ENCODE measurements around the gene PSEN2.
"Not testable (repeated sequence)": the region's sequence is repeated elsewhere in the genome, so short reads cannot be mapped to it uniquely, and the experiment has no call there.

The PSEN2 gene

DNA sequence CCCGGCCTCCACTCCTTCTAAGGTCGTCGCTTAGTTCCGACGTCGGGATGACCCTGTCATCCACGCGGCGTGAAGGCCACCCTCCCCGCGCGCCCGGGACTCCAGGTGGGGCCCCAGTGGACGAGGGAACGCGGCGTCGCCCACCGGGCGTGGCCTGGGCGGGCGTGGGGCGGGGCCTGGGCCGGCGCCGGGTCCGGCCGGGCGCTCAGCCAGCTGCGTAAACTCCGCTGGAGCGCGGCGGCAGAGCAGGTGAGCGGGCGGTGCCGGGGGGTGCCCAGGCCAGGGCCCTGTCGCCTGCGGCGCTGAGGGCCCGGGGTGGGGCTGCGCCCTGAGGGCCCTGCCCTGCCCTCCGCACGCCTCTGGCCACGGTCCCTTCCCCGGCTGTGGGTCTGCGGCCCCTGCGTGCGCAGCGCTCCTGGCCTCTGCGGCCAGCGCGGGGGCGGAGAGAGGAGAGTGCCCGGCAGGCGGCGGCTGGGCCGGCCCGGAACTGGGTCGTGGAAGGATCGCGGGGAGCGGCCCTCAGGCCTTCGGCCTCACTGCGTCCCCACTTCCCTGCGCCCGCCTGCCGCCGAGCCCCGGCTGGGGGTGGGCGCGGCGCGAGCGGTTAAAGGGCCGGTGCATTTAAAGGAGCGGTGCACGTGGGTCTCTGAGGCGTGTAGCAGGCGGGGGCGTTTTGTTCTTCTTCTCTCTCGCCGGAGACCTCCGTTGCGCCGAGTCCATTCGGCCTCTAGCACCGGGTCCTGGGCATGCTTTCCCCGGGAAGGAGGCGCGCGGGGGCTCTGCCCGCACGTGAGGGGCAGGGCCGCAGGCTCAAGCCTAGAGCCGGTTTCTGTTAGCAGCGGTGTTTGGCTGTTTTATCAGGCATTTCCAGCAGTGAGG lies at the start of gene PSEN2:
Gene PSEN2 (plus strand): TSS at position 216 of the 879 bp plus-strand sequence. CDS start 11,292 bp downstream, outside the sequence.
- no peak for DNase-seq (ENCODE audit: low read depth)

DNA sequence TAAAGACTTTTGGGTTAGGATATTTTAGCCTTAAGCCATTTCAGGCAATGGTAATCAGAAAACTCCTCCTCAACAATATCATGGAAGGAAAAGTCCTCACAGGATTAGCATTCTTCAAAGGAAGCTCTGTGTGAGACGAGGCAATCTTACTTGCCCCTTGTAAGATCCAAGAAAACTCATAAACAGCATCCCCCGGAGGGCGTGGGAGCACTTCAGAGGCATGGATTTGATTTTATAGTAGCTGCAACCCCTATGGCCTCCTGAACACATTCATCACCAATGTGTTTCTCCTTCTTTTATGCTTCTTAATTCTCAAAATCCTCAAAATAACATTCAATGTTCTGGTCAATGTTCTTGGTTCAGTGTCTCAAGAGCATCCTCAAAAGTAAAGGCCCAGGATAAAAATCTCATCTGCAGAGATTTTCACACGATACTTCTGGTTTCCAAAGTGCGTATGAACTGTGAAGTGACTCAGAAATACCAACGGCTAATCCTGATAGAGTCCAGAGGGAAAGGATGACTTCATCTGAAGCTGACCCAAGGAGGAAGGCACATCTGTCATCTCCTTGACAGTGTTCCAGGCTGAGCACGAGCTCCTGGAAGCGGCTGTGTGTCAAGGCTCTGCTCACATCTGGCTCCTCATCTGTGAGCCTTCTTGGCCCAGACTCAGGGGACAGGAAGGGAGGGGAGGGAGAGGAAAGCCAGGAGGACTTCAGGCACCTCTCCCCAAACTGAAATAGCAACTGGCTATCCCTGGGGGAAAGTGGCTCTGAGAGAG lies 49.3 kb upstream of the PSEN2 start:
- peak; percentile 90 for DNase-seq (ENCODE audit: low read depth)

DNA sequence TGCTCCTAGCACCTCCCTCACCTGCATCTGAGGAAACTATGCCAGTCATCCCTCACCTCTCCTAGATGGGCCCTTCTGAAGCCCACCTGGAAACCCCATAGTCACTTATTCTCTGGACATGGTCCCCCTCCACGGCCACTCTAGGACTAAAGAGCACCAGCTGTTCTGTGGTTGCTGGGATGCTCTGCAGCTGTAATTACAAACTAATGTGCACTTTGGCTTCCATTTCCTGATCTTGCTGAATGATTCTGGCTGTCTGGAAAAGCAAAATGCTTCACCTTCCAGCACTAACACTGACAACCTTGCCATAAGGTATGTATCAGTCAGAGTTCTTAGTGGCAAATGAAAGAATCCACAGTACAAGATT lies 48.7 kb upstream of the PSEN2 start:
- no peak for DNase-seq (ENCODE audit: low read depth)

DNA sequence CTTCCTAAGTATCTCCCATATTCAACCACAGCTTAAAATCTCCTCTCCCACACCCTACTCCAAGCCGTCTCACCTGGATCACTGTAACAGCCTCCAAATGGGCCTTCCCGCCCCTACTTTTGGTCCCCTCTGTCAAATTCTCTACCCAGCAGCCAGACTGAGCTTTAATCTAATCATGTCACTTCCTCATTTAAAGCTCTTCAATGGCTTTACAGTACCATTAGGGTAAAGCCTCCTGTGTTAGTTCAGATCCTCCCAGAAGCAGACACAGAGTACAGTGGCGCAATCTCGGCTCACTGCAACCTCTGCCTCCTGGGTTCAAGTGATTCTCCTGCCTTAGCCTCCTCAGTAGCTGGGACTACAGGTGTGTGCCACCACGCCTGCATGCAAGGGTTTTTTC lies 46.8 kb upstream of the PSEN2 start:
- no peak for DNase-seq (ENCODE audit: low read depth)

DNA sequence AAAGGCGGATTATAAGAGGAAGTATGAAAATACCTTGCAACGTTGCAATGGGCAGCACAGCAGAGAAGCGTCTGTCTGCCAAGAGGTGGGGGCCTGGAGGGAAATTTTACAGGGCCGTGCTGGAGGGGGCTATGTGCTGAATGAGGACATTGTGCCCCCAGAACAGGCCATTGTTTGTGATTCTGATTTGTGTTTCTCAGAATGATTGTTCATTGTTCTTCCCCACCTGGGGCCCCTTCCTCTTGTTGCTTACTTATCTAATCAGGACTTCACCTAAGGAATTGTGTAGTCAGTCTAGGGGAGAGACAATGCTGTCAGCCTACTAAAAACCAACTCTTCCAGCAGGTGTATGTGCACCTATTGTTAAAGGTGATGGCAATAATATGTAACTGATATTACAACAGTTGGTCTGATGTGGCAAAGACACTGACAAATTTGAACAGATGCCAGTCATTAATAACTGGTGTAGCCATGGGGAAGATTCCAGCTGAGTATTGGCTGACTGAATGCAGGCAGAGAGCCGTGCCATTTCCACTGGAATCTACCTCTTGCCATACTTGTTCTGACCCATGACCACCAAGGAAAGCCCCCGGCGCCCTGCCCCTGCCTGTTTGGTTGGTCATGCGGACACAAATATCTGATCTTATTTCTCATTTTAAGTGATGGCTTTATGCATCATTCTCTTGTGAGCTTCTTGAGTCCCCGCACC lies 45.2 kb upstream of the PSEN2 start:
- no peak for DNase-seq (ENCODE audit: low read depth)

DNA sequence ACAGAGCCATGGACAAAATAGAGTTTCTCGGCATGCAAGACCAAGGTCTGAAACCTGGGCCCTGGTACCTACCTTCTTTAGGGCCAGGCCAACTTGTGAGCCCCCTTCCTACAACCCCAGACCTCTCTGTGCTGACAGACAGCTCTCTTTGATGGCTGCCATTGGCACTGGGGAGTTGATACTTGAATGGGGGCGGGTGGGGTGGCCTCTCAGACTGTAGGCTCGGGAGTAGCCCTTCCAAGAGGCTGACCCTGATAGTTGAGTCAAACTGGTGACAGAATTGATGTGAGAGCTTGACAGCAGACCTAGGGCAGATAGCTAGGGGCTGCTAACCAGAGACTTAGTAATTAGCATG lies 44.7 kb upstream of the PSEN2 start:
- DNase-seq (ENCODE audit: low read depth), result no peak

DNA sequence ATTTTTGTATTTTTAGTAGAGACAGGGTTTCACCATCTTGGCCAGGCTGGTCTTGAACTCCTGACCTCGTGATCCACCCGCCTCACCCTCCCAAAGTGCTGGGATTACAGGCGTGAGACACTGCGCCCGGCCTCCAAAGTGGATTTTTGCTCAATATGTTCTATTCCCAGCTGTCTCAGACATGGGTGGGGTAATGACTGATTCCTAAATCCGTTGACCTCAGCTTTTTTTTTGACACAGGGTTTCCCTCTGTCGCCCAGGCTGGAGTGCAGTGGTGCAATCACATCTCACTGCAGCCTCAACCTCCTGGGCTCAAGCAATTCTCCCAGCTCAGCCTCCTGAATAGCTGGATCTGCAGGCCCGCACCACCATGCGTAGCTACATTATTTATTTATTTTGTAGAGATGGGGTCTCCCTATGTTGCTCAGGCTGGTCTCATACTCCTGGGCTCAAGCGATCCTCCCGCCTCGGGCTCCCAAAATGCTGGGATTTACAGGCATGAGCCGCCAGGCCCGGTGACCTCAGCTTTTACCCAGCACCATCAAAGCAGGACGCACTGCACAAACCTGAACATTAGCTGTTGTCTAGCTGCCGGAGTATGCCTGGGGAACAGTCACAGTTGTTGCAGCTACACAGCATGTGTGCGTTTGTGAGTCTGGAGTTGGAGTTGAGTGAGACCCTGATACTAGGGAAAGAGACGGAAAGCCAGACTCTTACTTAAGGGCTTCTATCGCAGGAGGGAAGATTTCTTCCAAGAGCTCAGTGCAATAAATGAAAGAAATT lies 43.7 kb upstream of the PSEN2 start:
- DNase-seq (ENCODE audit: low read depth), result no peak

DNA sequence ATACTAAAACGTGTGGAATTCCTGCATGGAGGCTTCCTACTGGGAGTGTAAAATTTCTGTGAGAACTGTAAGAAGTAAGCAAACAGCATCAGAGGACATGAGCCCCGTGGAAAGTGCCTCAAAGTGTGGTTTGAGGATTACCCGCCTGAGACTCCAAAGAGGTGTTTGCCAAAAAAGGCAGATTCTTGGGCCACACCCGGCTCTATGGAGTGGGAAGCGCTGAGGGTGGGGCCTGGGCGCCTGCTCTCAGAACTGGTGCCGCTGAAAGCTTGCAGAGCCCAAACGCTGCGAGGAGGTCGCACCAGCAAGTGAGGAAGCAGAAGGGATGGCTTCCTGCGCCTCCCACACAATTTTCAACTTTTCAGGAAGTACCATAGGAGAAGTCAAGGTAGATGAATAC lies 43.0 kb upstream of the PSEN2 start:
- DNase-seq (ENCODE audit: low read depth), result no peak

DNA sequence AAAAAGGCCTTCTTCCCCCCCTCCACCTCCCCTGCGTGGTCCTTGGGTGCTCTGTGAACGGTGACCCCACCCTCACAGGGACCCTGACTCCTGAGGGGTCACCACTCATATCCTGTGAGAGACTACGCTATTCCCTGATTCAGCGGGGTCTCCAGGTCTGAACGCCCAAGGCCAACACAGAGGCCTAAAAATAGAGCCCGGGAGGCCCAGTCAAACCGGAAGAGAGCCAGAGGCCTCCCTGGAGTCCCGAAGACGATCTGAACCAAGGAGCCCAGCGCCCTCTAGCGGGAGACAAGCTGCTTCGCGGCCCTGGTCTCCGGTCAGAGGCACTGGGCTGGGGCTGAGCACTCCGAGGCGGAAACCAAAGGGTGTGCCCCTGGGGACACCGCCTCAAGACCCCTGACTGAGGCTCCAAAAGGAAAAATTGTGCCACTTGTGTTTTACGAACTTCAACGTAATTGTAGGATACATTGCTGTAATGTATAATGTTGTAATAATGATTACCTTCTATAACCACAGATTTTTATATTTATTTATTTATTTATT lies 42.4 kb upstream of the PSEN2 start:
- peak; percentile 81 for DNase-seq (ENCODE audit: low read depth)

DNA sequence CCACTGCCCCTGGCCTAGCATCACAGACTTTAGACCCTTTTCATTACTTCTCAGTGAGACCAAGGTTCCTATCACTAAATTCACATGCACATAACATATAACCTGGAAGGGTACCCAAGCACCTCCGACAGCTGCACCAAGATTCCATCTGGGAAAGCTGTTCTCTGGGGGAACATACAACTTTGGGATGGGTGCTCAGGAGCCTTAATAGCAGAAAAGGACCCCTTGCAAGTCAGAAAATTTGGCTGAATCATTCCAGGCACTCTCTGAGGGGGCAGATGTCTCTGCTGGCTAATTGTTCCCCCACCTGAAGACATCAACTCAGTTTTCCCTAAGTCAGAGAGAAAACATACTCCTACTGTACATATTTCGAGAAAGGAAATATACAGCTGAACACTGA lies 41.3 kb upstream of the PSEN2 start:
- no peak for DNase-seq (ENCODE audit: low read depth)

DNA sequence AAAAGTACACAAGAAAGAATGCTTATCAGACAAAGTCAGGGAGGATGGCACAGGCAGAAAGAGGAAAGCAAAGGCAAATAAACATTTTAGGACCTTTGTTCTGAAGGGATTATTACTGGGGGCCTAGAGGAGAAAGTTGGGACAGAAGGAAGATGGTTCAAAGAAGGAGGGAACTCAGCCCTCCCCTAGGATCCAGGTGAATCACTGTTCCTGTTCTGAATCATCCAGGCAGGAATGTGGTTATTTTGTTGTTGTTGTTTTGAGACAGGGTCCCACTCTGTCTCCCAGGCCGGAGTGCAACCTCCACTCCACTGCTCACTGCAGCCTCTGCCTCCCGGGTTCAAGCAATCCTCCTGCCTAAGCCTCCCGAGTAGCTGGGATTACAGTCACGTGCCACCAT lies 38.5 kb upstream of the PSEN2 start:
- DNase-seq (ENCODE audit: low read depth), result no peak

DNA sequence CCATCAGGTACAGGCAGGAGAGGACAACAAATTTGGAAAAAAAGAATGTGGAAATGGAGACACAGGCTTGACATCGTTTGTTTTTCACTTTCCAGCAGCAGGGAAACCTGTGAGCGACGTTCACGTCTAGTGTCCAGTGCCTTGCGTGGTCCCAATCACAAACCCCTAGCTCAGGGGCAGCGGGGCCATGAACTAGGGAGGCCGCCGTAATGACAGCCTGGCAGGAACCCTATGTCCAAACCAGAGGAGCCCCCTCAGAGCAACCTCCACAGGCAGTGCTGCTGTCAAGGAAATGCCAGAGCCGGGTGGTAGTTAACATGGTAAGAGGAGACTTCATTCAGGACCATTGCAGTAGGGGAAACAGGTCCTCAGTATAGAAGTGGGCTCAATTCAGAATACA lies 37.8 kb upstream of the PSEN2 start:
- no peak for DNase-seq (ENCODE audit: low read depth)

DNA sequence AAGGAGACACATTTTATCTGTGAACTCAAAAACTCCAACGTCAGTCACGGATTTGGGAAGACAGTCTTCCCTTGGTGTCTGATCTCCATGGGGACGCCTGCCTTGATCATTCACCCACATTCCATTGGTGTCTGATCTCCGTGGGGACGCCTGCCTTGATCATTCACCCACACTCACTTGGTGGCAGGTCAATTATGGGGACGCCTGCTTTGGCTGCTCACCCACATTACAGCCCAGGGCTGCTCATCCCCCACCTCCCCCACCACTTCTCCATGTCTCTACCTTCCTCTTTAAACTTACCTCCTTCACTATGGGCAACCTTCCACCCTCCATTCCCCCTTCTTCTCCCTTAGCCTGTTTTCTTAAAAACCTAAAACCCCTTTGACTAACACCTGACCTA lies 36.2 kb upstream of the PSEN2 start:
- not testable (repeated sequence) for DNase-seq (ENCODE audit: low read depth)

DNA sequence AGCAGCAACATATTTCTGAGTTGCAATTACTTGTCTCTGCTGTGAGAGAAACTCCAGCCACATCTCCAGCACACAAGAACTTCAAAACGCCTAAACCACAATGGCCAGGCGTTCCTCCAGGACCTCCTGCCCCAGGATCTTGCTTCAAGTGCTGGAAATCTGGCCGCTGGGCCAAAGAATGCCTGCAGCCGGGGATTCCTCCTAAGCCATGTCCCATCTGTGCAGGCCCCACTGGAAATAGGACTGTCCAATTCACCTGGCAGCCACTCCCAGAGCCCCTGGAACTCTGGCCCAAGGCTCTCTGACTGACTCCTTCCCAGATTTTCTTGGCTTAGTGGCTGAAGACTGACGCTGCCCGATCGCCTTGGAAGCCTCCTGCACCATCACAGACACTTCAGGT lies 35.0 kb upstream of the PSEN2 start:
- not testable (repeated sequence) for DNase-seq (ENCODE audit: low read depth)

DNA sequence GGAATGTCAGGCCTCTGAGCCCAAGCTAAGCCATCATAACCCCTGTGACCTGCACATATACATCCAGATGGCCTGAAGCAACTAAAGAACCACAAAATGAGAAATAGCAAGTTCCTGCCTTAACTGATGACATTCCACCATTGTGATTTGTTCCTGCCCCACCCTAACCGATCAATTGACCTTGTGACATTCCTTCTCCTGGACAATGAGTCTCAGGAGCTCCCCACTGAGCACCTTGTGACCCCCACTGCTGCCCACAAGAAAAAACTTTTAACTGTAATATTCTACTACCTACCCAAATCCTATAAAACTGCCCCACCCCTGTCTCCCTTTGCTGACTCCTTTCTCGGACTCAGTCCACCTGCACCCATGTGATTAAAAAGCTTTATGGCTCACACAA lies 32.5 kb upstream of the PSEN2 start:
- DNase-seq (ENCODE audit: low read depth), result not testable (repeated sequence)

DNA sequence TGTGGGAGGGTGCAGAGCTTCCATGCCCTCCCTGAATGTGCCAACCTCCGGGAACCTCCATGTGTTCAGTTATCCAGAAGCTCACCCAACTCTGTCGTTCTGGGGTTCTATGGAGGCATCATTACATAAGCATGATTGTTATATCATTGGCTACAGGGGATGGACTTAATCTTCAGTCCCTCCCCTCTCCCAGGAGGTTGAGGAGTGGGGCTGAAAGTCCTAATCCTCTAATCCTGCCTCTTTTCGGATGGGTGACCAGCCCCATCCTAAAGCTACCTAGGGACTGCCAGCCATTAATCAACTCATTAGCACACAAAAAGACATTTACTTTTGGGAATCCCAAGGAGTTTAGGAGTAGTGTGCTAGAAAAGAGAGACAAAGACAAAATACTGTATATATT lies 32.0 kb upstream of the PSEN2 start:
- DNase-seq (ENCODE audit: low read depth), result no peak

DNA sequence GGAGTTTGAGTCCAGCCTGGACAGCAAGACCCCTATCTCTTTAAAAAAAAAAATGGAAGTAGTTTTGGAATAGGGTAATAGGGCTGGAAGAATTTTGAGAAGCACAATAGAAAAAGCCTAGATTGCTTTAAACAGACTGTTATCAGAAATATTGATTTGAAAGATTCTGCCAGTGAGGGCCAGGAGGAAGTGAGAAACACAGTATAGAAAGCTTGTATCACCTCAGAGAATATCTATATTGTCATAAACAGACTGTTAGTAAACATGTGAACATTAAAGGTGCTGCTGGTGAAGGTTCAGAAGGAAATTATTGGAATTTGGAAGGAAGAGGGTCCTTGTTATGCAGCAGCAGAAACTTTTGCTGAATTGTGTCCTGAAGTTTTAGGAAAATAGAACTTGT lies 24.8 kb upstream of the PSEN2 start:
- DNase-seq (ENCODE audit: low read depth), result no peak

DNA sequence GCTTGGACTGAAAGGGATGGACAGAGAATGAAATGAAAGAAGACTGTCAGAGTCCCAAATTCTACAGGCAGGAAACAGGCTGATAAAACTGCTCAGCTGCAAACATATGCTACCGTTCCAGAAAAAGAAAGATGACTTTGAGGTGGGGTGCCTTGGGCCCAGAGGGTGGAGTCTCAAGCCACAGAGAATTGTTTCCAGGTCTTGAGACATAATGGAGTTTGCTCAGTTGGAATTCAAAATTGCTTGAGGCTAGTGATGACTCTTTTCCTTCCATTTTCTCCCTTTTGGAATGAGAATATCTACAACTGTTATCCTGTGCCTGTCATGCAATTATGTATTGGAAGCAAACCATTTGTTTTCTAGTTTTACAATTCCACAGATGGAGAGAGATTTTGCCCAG lies 23.6 kb upstream of the PSEN2 start:
- DNase-seq (ENCODE audit: low read depth), result no peak

DNA sequence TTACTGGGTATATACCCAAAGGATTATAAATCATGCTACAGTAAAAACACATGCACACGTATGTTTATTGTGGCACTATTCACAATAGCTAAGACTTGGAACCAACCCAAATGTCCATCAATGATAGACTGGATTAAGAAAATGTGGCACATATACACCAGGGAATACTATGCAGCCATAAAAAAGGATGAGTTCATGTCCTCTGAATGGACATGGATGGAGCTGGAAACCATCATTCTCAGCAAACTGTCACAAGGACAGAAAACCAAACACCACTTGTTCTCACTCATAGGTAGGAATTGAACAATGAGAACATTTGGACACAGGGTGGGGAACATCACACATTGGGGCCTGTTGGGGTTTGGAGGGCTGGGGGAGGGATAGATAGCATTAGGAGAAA lies 15.9 kb upstream of the PSEN2 start:
- DNase-seq (ENCODE audit: low read depth), result not testable (repeated sequence)

DNA sequence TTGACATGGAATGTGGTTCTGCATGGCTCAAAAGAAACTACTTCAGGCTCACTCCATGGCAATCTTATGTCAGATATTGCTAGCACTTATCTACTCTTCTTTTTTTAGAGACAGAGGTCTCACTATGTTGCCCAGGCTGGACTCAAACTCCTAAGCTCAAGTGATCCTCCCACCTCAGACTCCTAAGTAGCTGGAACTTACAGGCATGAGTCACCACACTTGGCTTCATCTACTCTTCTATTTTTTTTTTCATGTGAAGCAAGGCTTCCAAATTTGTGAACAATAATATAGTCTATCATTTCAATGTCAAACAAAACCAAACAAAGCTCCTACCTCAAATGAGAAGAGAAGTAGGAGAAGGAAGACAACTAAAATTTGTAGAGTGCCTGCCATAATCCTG lies 7.5 kb upstream of the PSEN2 start:
- DNase-seq (ENCODE audit: low read depth), result no peak

DNA sequence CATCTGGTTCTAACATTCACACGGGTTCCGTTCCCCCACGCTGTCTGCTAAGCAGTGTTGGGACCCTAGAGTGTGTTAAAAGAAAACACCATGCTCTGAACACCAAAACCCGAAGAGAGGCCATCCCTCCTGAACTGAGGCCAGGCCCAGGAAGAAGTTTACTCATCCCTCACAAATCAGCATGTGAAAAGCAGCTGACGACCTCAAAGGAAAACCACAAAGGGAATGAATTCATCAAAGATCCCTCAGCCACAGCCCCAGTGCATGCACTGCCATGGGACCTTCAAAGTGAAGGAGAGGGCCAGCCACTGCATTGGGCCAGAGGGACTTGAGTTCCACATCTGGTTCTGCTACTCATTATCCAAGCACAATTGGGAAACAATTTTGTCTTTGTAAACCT lies 7.0 kb upstream of the PSEN2 start:
- no peak for DNase-seq (ENCODE audit: low read depth)

DNA sequence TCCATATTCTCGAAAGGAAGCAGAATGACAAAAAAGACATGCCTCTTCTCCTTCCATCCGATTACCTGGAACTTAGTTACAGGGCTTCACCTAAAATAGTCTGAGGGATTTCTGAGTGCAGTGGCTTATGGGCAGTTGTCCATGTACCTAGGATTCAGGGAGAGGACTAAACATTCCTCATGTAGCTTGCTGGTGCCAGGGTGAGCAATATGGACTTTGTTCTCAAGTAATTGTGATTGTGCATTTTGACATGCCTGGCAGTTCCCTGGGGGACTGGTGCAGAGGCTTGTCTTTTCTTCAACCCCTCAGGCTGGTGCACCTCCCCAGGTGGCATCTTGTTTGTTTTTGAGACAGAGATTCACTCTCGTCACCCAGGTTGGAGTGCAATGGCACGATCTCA lies 6.1 kb upstream of the PSEN2 start:
- DNase-seq (ENCODE audit: low read depth), result no peak
